Measurements from ENCODE around the gene ARMC8. TPM values are rescaled to one million over a fixed set of nuclear protein-coding genes. Genes with fewer than 3 reads are reported as not detected.

Gene ARMC8
- total and polyA plus RNA-seq, 2 donors (not counting 1 experiment from before 2014, with no cell fraction given), result 35.3 to 81.1 TPM

DNA sequence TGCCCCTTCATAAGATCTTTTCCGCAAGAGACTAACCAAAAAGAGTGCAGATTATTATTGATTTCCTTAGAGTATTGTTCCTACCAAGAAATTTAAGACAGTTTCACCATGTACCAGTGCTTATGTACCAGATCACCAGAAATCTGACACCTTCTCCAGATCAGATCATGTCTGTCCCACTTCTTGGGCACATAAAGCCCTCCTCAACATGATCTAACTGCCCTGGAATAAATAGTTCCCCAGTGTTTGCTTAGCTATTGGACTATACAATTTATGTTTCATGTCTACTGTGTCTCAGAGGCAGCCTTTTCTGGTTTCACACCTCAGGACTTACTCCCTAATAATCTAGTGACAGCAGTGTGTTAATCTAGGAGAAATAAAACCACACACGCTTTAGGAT is 95.7 kb downstream of the ARMC8 start:
- ChIA-PET CTCF (no interaction called here), POLR2A (no interaction called here)
- DNase-seq, result no peak
- H3K9me3 Mint-ChIP-seq (ENCODE audit: insufficient read depth), result no peaks in the 10 kb centered on the region
- no CpG with 5 or more reads among the region's 2 CpGs for WGBS (ENCODE audit: insufficient coverage)
- Histone ChIP-seq H3K79me2 (ENCODE audit: control insufficient read depth, insufficient read depth, low read length) (no peaks in the 10 kb centered on the region), H3K4me2 (replicated peaks; ENCODE audit: low read depth, low read length, poor library complexity, severe bottlenecking) (no peak overlapping the region), H3K9ac (ENCODE audit: low read length) (no peak overlapping the region), H3K27me3 (replicated peaks in 1 of 4; ENCODE audit: control extremely low read depth in 1 of 4, control insufficient read depth in 3 of 4, insufficient read depth in 4 of 4, low read length in 3 of 4) (no peaks in the 10 kb centered on the region), H4K20me1 (ENCODE audit: control insufficient read depth, insufficient read depth, low read length, poor library complexity, severe bottlenecking) (no peaks in the 10 kb centered on the region), H3K4me3 (ENCODE audit: control extremely low read depth in 1 of 5, extremely low read depth in 1 of 5, insufficient read depth in 1 of 5, low read depth in 2 of 5, low read length in 4 of 5) (no peak overlapping the region), H3K36me3 (replicated peaks in 1 of 2; ENCODE audit: control extremely low read depth in 1 of 2, control insufficient read depth in 1 of 2, extremely low read depth in 1 of 2, insufficient read depth in 2 of 2, low read length in 1 of 2) (peaks cover 4 to 43% of the 10 kb centered on the region in 2 experiments), H3K9me3 (ENCODE audit: control extremely low read depth in 1 of 3, control insufficient read depth in 2 of 3, insufficient read depth in 1 of 3, low read length in 2 of 3) (no peaks in the 10 kb centered on the region), H2AFZ (ENCODE audit: insufficient read depth, low read depth, low read length, poor library complexity, severe bottlenecking) (no peak overlapping the region), H3K4me1 (ENCODE audit: control insufficient read depth in 2 of 2, insufficient read depth in 2 of 2, low read length in 2 of 2) (no peaks in the 10 kb centered on the region), H3K27ac (ENCODE audit: low read length in 2 of 2) (no peak overlapping the region)
- TF ChIP-seq, protein P1, sequence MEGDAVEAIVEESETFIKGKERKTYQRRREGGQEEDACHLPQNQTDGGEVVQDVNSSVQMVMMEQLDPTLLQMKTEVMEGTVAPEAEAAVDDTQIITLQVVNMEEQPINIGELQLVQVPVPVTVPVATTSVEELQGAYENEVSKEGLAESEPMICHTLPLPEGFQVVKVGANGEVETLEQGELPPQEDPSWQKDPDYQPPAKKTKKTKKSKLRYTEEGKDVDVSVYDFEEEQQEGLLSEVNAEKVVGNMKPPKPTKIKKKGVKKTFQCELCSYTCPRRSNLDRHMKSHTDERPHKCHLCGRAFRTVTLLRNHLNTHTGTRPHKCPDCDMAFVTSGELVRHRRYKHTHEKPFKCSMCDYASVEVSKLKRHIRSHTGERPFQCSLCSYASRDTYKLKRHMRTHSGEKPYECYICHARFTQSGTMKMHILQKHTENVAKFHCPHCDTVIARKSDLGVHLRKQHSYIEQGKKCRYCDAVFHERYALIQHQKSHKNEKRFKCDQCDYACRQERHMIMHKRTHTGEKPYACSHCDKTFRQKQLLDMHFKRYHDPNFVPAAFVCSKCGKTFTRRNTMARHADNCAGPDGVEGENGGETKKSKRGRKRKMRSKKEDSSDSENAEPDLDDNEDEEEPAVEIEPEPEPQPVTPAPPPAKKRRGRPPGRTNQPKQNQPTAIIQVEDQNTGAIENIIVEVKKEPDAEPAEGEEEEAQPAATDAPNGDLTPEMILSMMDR (IDR thresholded peaks at IDR 0.05), result no peak
- no peak for TF ChIP-seq EZH2 (IDR thresholded peaks at IDR 0.05; ENCODE audit: borderline replicate concordance, insufficient read depth, low read depth, low read length, poor library complexity, severe bottlenecking)
- ATAC-seq (ENCODE audit: low read depth), result no peak
- H3K27ac Mint-ChIP-seq, result no peak overlapping the region
- intact Hi-C loops (cut with micrococcal nuclease), result no loop called here
- H3K4me1 Mint-ChIP-seq, result no peaks in the 10 kb centered on the region
- H3K27me3 Mint-ChIP-seq, result no peaks in the 10 kb centered on the region
- H3K4me3 Mint-ChIP-seq, result no peak overlapping the region

DNA sequence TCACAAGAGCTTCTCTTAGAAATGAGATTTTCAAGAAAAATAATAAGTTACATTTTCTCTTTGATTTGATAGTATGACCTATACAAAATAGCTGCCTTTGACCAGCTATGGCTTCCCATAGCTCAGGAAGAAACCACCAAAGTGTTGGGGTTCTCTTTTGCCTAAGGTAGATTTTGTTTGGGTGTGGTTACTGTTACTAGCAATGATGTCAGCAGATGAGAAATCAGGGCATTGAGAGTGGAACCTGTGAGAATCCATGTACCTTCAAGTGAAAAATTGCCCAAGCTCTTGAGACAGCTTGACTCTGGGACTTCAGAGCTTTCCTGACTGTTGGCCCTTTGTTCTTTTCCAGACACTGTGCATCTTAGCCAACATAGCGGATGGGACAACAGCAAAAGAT is 97.0 kb downstream of the ARMC8 start:
- H3K9me3 ChIP-seq (ENCODE audit: control extremely low read depth in 1 of 3, control insufficient read depth in 2 of 3, insufficient read depth in 1 of 3, low read length in 2 of 3), result no peaks in the 10 kb centered on the region
- Mint-ChIP-seq H3K27ac (no peak overlapping the region), H3K27me3 (no peaks in the 10 kb centered on the region), H3K4me1 (no peaks in the 10 kb centered on the region), H3K9me3 (ENCODE audit: insufficient read depth) (no peaks in the 10 kb centered on the region), H3K4me3 (no peak overlapping the region)
- H3K4me2 ChIP-seq (replicated peaks; ENCODE audit: low read depth, low read length, poor library complexity, severe bottlenecking), result no peak overlapping the region
- TF ChIP-seq, protein P1 (IDR thresholded peaks at IDR 0.05), result no peak
- no peak for TF ChIP-seq EZH2 (IDR thresholded peaks at IDR 0.05; ENCODE audit: borderline replicate concordance, insufficient read depth, low read depth, low read length, poor library complexity, severe bottlenecking)
- ChIA-PET POLR2A (no interaction called here), CTCF (no interaction called here)
- no peaks in the 10 kb centered on the region for H3K27me3 ChIP-seq (replicated peaks in 1 of 4; ENCODE audit: control extremely low read depth in 1 of 4, control insufficient read depth in 3 of 4, insufficient read depth in 4 of 4, low read length in 3 of 4)
- DNase-seq (no peak), ATAC-seq (ENCODE audit: low read depth) (no peak)
- H3K27ac ChIP-seq (ENCODE audit: low read length in 2 of 2), result no peak overlapping the region
- H4K20me1 ChIP-seq (ENCODE audit: control insufficient read depth, insufficient read depth, low read length, poor library complexity, severe bottlenecking), result no peaks in the 10 kb centered on the region
- H3K4me3 ChIP-seq (ENCODE audit: control extremely low read depth in 1 of 5, extremely low read depth in 1 of 5, insufficient read depth in 1 of 5, low read depth in 2 of 5, low read length in 4 of 5), result no peak overlapping the region
- H3K9ac ChIP-seq (ENCODE audit: low read length), result no peak overlapping the region
- 100% methylated on average over 1 of the region's 1 CpG for WGBS (ENCODE audit: insufficient coverage)
- H3K36me3 ChIP-seq (replicated peaks in 1 of 2; ENCODE audit: control extremely low read depth in 1 of 2, control insufficient read depth in 1 of 2, extremely low read depth in 1 of 2, insufficient read depth in 2 of 2, low read length in 1 of 2), result peaks cover 4 to 54% of the 10 kb centered on the region in 2 experiments
- H3K4me1 ChIP-seq (ENCODE audit: control insufficient read depth in 2 of 2, insufficient read depth in 2 of 2, low read length in 2 of 2), result no peaks in the 10 kb centered on the region
- no peaks in the 10 kb centered on the region for H3K79me2 ChIP-seq (ENCODE audit: control insufficient read depth, insufficient read depth, low read length)
- H2AFZ ChIP-seq (ENCODE audit: insufficient read depth, low read depth, low read length, poor library complexity, severe bottlenecking), result no peak overlapping the region
- intact Hi-C loops (cut with micrococcal nuclease), result no loop called here

All from B cell (primary cell).